HG03175 (cell line): ENCODE data around the gene PPP2R3B.

Experiments used
- ATAC-seq: cut with Tn5 transposase; IDR thresholded peaks from one replicate; pipeline ENCODE4 v1.9.1; 2021; ENCODE audit warnings: mild to moderate bottlenecking, moderate library complexity; ENCODE audit not compliant: unreplicated experiment

PPP2R3B gene

DNA sequence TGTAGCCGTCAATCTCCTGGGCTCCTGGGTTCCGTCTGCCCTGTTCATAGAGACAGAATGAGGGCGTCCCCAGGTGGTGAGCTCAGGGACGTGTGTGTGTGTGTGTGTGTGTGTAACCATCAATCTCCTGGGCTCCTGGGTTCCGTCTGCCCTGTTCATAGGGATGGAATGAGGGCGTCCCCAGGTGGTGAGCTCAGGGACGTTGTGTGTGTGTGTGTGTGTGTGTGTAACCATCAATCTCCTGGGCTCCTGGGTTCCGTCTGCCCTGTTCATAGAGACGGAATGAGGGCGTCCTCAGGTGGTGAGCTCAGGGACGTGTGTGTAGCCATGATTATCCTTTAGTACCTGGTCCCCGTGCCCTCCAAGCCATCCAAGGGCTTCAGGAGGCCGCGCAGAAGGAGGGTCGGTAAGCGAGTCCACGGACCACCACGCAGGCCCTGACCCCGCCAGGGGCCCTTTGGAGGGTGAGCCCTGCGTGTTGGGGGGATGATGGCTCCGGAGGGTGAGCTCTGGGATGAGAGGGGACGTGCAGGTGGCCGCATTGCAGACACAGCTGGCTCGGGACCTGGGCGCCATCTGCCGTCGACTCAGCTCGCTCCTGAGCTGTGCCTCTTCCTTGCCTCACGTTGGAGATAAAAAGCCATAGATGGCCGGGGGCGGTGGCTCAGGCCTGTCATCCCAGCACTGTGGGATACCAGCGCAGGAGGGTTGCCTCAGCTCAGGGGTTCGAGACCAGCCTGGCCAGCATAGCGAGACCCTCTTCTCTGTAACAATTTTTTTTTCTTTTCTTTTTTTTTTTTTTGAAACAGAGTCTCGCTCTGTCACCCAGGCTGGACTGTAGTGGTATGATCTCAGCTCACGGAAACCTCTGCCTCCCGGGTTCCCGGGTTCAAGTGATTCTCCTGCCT lies 62.7 kb downstream of the PPP2R3B start:
- ATAC-seq = no peak

DNA sequence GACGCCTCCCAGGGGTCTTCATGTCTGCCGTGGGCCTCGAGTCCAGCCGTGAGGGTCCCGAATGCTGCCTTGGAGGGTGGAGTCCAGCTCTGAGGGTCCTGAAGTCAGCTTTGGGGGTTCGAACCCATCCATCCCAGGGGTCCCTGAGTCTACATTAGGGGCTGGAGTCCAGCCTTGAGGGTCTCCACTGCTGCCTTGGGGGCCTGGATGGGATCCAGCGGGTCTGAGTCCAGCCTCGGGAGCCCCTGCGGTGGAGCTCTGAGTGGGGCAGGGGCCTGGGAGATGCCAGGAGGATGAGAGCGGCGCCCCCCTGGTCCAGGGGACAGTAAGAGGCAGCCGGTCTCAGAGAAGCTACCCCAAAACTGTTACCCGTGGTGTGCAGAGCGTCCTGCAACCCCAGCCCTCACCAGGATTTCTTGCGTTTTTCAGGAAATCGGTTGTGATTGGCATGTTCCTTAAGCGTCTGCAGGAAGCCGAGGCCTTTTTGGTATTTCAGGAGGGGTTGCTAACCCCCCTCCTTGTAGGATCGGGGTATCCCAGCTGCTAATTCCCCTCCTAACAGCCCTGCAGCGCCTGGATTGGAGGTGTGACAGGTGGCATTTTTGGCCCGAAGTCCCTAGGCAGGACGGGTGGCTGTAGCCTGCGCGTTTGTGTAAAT lies 66.5 kb downstream of the PPP2R3B start:
- no peak for ATAC-seq

DNA sequence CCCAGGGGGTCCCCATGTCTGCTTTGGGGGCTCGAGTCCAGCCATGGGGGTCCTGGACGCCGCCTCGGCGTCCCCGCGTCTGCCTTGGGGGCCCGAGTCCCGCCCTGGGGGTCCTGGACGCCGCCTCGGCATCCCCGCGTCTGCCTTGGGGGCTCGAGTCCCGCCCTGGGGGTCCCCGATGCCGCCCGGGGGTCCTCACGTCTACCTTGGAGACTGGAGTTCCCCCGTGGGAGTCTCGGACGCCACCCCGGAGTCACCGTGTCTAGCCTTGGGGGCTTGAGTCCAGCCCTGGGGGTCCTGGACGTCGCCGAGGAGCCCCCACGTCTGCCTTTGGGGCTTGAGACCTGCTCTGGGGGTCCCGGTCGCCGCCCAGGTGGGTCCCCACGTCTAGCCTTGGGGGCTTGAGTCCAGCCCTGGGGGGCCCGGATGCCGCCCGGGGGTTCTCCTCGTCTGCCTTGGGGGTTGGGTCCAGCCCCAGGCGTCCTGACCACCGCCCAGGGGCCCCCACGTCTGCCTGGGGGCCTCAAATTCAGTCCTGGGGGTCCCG lies 67.1 kb downstream of the PPP2R3B start:
- ATAC-seq = no peak

DNA sequence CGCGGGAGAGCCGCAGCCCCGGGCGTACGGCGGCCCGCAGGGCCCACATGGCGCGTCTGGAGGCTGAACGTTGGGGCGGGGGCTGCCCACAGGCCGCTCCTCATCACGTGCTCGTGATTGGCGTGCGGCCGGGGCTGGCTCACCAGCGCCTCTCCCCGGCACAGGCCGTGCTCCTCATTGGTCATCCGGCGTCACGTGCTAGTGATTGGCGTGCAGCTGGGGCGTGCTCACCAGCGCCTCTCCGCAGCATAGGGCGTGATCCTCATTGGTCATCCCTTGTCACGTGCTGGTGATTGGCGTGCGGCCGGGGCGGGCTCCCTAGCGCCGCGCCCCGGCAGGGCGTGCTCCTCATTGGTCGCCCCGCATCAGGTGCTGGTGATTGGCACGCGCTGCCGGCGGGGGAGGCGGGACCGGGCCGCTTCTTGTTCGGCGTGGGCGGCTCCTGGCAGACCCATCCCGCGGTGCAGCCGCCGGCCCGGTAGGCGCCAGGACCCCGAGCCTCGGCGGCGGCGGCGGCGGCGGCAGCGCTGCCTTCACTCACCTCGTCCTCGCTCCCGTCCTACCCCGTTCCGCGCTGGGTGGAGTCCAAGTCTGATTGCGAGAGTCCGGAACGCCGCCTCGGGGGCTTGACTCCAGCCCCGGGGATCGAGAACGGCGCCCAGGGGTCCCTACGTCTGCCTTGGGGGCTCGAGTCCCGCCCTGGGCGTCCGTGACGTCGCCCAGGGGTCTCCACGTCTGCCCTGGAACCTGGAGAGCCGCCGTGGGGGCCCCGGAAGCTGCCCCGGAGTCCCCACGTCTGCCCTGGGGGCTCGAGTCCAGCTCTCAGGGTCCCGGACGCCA lies 67.7 kb downstream of the PPP2R3B start, which contains the start of gene GTPBP6:
Gene GTPBP6 (minus strand): TSS at position 58 of the 840 bp plus-strand sequence. CDS start 9 bp downstream, at position 49.
- ATAC-seq = peak; percentile 79

DNA sequence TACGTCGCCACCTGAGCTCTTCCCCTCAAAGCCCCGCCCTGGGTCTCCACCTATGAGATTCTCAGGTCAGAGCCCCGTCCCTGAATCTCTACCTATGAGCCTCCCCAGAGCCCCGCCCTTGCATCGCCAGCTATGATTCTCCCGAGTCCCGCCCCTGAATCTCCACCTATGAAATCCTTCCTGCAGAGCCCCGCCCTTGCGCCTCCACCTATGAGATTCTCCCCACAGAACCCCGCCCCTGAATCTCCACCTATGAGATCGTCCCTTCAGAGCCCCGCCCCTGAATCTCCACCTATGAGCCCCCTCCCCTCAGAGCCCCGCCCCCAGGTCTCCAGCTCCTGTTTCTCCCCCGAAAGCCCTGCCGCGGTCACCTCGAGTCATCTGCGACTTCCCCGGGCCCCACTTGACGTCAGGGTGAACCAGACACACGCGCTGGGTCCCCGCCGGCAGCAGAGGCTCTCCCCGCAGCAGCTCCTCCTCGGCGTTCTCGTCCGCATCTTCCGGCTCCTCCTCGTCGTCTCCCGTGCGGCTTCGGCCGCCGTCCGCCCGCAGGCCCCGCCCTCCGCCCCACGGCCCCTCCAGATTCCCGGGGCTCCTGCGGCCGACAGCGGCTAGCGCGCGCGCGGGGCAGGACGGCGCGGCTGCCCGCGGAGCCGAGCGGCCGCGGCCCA lies 68.5 kb downstream of the PPP2R3B start:
- peak; percentile 61 for ATAC-seq

DNA sequence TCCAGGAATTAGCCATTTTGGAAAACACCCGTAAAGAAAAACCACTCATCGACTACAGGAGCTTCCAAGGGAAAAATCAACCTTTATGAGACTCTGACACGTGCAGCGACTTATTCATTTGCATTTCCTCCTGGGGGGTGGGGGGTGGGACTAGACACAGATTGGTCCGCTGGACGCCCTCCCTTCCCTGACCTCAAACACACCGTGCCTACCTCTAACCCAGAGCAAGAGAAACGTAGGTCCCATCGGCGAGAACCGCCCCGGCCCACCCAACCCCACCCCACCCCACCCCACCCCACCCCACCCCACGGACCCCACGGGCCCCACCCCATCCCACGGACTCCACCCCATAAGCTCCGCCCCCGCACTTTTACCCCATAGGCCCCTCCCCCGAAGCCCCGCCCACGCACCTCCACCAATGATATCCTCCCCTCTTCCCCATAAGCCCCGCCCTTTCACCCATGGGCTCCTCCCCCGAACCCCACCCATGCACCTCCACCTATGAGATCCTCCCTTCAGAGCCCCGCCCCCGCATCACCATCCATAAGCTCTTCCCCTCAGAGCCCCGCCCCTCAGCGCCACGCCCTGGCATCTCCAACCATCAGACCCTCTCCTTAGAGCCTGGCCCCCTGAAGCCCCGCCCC lies 69.2 kb downstream of the PPP2R3B start:
- no peak for ATAC-seq

DNA sequence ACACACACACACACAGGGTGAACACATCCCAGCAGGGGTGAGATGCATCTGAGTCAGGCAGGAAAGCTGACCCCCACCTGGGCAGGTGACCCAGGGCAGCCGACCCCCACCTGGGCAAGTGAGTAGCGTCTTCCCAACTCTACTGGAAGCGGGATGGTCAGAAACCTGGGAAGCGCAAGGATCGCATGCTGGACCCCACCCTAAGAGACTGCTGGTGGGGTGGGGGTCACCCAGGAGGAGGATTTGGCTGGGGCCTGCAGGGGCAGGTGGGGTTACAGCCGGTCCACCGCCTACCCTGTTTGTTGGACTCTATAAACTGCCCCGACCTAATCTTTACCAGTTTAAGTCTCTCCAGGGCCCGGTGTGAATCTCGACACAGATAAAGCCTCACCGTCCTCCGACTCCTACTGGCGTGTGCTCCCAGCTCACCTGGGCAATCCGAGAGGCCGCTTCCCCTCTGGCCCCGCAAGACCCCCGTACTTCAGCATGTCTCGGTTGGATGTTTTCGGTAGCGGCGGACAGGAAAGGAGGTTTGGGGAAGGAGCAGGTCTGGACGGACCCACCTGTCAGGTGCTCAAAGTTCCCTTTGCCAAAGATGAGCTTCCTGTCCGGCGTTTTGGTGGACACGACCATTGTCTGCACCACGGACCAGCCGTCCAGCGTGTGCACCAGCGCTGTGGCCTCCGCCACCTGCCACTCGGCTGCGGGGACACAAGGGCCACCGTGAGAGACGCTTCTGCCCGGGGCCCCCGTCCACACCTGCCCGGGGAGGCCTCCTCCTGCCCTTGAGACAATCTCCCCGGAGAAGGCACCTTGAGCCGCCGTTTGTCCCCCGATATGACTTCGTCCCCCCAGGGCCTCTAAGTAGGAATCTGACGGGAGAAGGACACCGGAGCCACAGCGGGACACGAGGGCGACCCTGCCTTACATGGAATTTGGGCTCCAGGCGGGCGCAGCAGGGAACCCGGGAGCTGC lies 70.1 kb downstream of the PPP2R3B start:
- no peak for ATAC-seq

DNA sequence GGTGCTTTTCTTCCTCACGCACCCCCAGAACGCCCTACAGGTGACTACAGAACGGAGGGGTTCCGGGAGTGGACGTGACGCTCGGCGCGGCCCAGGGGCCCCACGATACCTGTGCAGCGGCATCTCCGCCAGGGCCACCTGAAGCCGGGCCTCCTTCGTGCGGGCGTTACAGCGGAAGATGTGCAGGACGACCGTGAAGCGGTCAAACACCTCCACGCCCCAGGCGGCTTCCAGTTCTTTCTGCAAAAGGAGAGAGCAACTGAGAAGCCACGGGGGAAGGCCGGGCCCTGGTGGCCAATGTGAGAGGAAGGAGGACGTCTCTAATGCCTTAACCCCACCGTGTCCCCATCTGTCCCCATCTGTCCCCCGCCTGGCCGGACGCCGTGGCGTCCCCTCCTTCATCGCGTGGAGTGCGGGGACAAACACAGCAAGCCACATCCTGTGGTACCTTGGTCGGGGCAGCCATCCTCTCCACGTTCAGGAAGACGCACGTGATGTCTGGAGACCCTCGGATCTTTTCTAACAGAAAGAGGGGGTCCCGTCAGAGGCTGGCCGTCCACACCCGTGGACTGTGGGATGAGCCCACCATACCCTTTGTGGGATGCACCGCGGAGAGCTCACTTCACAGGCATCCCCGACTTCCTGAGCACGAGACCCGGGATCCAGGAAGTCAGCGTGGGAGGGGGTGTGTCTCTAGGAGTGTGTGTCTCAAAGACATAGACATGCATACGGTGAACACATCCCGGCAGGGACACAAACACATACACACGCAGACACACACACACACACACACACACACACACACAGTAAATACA lies 71.7 kb downstream of the PPP2R3B start:
- ATAC-seq = no peak

DNA sequence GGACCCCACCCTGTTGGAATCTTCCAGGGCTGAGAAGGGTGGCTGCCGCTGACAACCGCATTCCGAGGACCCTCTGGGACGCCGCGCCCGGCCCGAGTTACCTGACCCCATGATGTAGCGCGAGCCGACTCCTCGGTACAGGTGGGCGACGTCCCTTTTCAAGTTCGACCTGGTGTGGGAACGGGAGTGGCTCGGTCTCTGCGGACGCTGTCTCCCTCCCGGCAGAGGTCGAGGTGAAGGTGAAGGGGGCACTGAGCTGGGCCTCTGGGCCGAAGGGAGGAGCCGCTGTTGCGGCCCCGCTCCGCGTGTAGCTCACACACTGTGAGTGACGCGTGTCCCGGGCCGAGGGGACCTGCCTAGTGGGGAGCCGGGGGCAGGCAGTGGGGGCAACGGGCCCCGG lies 72.7 kb downstream of the PPP2R3B start:
- no peak for ATAC-seq

DNA sequence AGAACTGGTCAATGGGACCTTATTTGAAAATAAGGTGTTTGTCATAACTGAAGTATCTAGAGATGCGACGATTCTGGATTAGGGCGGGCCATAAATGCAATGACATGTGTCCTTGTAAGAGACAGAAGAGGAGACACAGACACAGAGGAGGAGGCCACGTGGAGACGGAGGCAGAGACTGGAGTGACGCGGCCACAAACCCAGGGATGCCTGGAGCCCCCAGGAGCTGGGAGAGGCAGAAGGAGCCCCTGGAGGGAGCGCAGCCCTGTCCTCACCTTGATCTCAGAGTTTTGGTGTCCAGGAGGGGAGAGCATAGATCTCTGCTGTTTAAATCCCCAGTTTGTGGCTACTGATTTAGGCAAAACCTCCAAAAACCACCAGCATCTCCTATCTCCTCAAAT lies 73.2 kb downstream of the PPP2R3B start:
- ATAC-seq = no peak

DNA sequence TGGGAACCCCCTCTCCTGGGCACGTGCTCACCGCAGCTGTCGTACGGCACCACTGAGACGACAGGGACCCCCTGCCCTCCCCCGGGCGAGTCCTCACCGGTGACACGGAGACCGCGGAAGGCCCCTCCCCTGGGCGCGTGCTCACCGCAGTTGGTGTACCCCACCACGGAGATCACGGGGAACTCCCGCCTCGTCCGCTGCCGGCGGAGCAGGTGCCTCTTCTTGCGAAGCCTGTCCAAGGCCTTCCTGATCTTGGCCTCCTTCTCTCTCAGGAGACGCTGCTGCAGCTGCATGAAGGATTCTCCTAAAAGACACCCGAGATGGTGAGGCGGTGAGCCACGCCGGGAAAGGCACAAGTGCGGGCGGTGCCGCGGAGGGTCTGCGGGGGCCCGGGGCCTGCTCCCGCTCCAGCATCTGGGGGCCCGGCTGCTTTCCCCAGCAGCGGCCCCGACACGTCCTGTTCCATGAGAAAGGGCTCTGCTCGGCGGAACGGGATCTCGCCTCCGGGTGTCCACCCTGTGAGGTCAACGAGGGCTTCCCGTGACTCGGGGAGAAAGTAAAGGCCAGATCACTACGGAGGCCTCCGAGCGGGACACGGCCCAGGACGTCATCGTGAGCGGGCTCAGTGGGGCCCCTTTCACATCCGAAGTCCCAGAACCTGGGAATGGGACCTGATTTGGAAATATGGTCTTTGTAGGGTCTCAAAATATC lies 73.9 kb downstream of the PPP2R3B start:
- no peak for ATAC-seq

DNA sequence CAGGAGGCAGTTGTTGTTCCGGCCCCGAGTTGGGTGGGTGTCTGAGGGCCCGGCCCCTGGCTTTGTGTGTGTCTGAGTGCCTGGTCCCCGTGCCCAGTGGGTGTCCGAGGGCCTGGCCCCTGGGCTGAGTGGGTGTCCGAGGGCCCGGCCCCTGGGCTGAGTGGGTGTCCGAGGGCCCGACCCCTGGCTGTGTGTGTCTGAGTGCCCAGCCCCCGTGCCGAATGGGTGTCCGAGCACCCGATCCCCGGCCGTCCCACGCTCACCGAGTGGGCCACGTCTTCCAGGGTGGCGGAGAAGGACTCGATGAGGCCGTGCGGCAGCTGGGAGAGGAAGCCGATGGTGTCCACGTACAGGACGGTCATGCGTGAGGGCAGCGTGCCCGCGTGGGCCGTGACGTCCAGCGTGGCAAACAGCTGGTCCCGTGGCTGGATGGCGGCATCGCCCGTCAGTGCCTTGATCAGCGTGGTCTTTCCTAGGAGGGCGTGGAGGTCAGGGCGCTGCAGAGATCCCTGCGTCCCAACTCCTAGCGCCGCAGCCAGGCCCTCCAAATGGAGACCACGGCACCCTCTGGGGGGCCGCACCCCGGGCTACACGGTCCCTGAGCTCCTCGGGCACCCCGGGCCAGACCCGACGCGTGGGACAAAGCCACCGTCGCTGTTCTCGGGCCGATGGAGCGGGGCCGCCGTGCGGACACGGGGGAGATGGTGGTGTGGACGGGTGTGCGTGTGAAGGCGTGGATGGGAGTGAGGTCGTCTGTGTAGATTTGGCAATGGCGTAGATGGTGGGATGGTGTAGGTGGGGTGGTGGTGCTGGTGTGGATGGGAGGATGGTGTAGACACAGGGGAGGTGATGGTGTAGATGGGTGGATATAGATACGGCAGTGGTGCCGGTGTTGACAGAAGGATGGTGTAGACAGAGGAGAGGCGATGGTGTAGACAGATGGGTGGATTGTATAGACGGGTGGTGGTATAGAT lies 75.3 kb downstream of the PPP2R3B start:
- ATAC-seq = no peak

DNA sequence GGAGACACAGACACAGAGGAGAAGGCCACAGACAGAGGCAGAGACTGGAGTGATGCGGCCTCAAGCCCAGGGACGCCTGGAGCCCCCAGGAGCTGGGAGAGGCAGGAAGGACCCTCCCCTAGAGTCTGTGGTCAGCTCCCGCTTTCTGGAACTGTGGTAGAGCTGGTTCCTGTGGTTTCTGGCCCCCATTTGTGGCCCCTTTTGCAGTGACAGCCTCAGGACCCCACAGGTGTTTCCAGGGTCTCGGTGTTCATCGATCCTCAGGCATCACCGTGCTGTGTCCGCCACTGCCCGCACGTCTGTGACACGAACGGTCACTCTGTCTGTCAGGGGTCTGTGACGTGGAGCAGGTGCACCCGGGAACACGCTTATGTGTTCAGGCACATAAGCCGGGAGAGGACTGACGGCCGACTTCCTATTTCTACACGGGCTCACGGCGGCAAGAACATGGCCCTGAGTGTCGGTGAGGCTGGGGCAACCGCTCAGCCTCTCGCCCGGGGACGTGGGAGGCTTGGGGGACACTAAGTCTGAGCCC lies 76.0 kb downstream of the PPP2R3B start:
- ATAC-seq = no peak

DNA sequence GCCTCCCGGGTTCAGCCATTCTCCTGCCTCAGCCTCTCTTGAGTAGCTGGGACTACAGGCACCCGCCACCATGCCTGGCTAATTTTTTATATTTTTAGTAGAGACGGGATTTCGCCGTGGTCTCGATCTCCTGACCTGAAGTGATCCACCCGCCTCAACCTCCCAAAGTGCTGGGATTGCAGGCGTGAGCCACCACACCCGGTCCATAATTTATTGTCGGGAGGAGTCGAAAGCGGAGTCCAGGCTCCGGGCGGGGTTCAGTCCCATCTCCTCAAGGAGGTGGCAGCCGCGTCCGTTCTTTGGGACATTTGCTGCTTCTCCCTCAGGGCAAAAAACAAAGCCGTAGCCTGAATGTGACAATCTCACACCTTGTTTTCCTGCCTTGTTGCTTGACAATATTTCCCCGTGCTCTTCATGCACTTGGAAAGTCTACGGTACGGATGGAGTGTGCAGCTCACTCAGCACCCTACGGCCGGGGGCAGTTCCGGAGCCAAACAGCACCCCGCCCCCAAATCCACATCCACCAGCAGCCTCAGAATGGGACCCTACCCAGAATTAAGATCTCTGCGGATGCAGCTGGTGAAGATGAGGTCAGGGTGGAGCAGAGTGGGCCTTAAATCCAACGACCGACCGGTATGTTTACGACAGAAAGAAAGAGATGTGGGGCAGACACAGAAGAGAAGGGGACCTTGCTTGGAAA lies 77.7 kb downstream of the PPP2R3B start:
- no peak for ATAC-seq
